HepG2 (cell line): Measurements from ENCODE around the gene ZXDC. TPM values are rescaled to one million over a fixed set of nuclear protein-coding genes. Genes with fewer than 3 reads are reported as not detected.

Experiments
- ATF6 ChIP-seq: sonication (generic); formaldehyde crosslinking; conservative IDR thresholded peaks from 2 replicates; pipeline ENCODE4 v1.4.0; 2020; ENCODE audit warnings: missing genetic modification reagents
- CEBPZ ChIP-seq: IDR thresholded peaks from 2 replicates; pipeline ENCODE4 v1.6.1; 2012; ENCODE audit warnings: low read length, improper control_type of control experiment
- CSRNP1 ChIP-seq: sonication (generic); formaldehyde crosslinking; IDR thresholded peaks from 2 replicates; pipeline ENCODE4 v1.8.1; 2023; ENCODE audit warnings: mild to moderate bottlenecking, missing genetic modification reagents
- CTCF ChIP-seq: sonication (generic); formaldehyde crosslinking; IDR thresholded peaks from 2 replicates; pipeline ENCODE4 v1.5.0; 2020; ENCODE audit warnings: mild to moderate bottlenecking, missing genetic modification reagents, moderate library complexity
- FOXJ3 ChIP-seq: sonication (generic); formaldehyde crosslinking; IDR thresholded peaks from 2 replicates; pipeline ENCODE4 v1.4.0; 2020; ENCODE audit warnings: missing genetic modification reagents, mild to moderate bottlenecking, borderline replicate concordance
- HNF1A ChIP-seq, 2 experiments: sonication (generic) in 1 of 2; formaldehyde crosslinking in 1 of 2; IDR thresholded peaks; 2 replicates each; pipeline versions ENCODE4 v1.4.0 to v1.6.1; 2016 to 2020; ENCODE audit warnings: borderline replicate concordance in 1 of 2, low read depth in 1 of 2, mild to moderate bottlenecking in 1 of 2, missing genetic modification reagents in 1 of 2
- MIXL1 ChIP-seq: IDR thresholded peaks from 2 replicates; pipeline ENCODE4 v1.6.1; 2016
- MTA1 ChIP-seq: sonication (generic); formaldehyde crosslinking; IDR thresholded peaks from 2 replicates; pipeline ENCODE4 v1.4.0; 2020; ENCODE audit warnings: missing genetic modification reagents, mild to moderate bottlenecking, borderline replicate concordance
- SMARCE1 ChIP-seq: fragments of 450-650 bp; IDR thresholded peaks from 2 replicates; pipeline ENCODE4 v1.6.1; 2017; ENCODE audit warnings: borderline replicate concordance
- SPEN ChIP-seq: sonication (generic); formaldehyde crosslinking; IDR thresholded peaks from 2 replicates; pipeline ENCODE4 v1.5.1; 2020; ENCODE audit warnings: low read depth, mild to moderate bottlenecking, missing genetic modification reagents
- ZNF253 ChIP-seq: sonication (generic); formaldehyde crosslinking; IDR thresholded peaks from 2 replicates; pipeline ENCODE4 v1.8.0; 2022; ENCODE audit warnings: mild to moderate bottlenecking, missing genetic modification reagents, borderline replicate concordance
- ZNF431 ChIP-seq: sonication (generic); formaldehyde crosslinking; IDR thresholded peaks from 2 replicates; pipeline ENCODE4 v1.9.0; 2022; ENCODE audit warnings: missing genetic modification reagents, low read depth, mild to moderate bottlenecking, borderline replicate concordance
- ZNF652 ChIP-seq: IDR thresholded peaks from 2 replicates; pipeline ENCODE4 v1.6.1; 2016; ENCODE audit warnings: low read depth, borderline replicate concordance
- ZSCAN22 ChIP-seq: sonication (generic); formaldehyde crosslinking; IDR thresholded peaks from 2 replicates; pipeline ENCODE4 v1.4.0; 2020; ENCODE audit warnings: mild to moderate bottlenecking, missing genetic modification reagents
- polyA plus RNA-seq, 8 experiments: library from polyadenylated mRNA; depleted of rRNA in 3 of 8; stranded (reverse) in 7 of 8; unstranded in 1 of 8; fragments of >200 nt; fragmentation: Illumina TruSeq in 4 of 8; extraction: Trizol in 4 of 8; gene quantifications; 2 replicates each; pipeline versions ENCODE4 v1.2.1 to v1.2.3, GENCODE V29; 2011 to 2016; ENCODE audit warnings: low read depth in 4 of 8, missing spikeins in 1 of 8, mixed read lengths in 1 of 8; ENCODE audit not compliant: insufficient read depth in 1 of 8
- total RNA-seq, 5 experiments: library from RNA; depleted of rRNA; stranded (reverse); fragments of >200 nt; fragmentation: Illumina TruSeq; extraction: Trizol; gene quantifications; 2 replicates each; pipeline ENCODE4 v1.2.3, GENCODE V29; 2016; ENCODE audit warnings: low read depth in 1 of 5

The ZXDC gene
- total and polyA plus RNA-seq, 2 of the 13 experiments (the other 11 are each of a cell fraction or from before 2014, with no cell fraction given): 17.6 to 21.2 TPM

- TF ChIP-seq ATF6 (CRISPR knock-in tag): no peak
- TF ChIP-seq ZSCAN22 (CRISPR knock-in tag): no peak
- TF ChIP-seq ZNF431: peak; percentile 83
- TF ChIP-seq MIXL1 (CRISPR knock-in tag): no peak
- TF ChIP-seq CSRNP1 (CRISPR knock-in tag): peak; percentile 83; the same call in 1 of the 2 replicates
- peak; percentile 80; the same call in 1 of the 2 replicates for TF ChIP-seq MTA1 (CRISPR knock-in tag)
- TF ChIP-seq HNF1A (IDR thresholded peaks at IDR 0.05; ENCODE audit: low read depth): no peak
- TF ChIP-seq HNF1A (CRISPR knock-in tag; IDR thresholded peaks at IDR 0.05; ENCODE audit: borderline replicate concordance): peak; percentile 72; the same call in 1 of the 2 replicates
- TF ChIP-seq SPEN (CRISPR knock-in tag): peak; percentile 66; the same call in 1 of the 2 replicates
- TF ChIP-seq SMARCE1: no peak
- peak; percentile 81 for TF ChIP-seq FOXJ3 (CRISPR knock-in tag)
- TF ChIP-seq CTCF (CRISPR knock-in tag): peak; percentile 97
- no peak for TF ChIP-seq ZNF253
- TF ChIP-seq CEBPZ: no peak
- TF ChIP-seq ZNF652 (CRISPR knock-in tag): peak; percentile 55; the same call in 1 of the 2 replicates
Measured at GRCh38 chr3:126389112-126389793, 86.4 kb downstream of the ZXDC start (continued).
